C4-2B (cell line): Measurements from ENCODE around the gene CXCR4.

Experiments used
- H3K27ac ChIP-seq: fragments of 450-650 bp; 2 replicates; pipeline ENCODE4 v1.5.1; 2017
- CTCF ChIP-seq: fragments of 450-650 bp; conservative IDR thresholded peaks from 2 replicates; pipeline ENCODE4 v1.5.1; 2017; ENCODE audit warnings: mild to moderate bottlenecking
- ZFX ChIP-seq: fragments of 450-650 bp; IDR thresholded peaks from 2 replicates; pipeline ENCODE4 v1.6.1; 2017

The CXCR4 gene

GRCh38 chr2:136118819-136119716 is 1.1 kb upstream of the CXCR4 start:
- H3K27ac ChIP-seq = no peak overlapping the region
- TF ChIP-seq CTCF (no peak), ZFX (no peak)

- H3K27ac ChIP-seq = no peak overlapping the region
- no peak for TF ChIP-seq CTCF
- TF ChIP-seq ZFX = no peak
Observed at GRCh38 chr2:136117391-136117841, 533 bp downstream of the CXCR4 start.

- H3K27ac ChIP-seq = no peak overlapping the region
- TF ChIP-seq CTCF (no peak), ZFX (no peak)
Observed at GRCh38 chr2:136116813-136117390, 1.0 kb downstream of the CXCR4 start.

- TF ChIP-seq ZFX = no peak
- H3K27ac ChIP-seq = no peak overlapping the region
Observed at GRCh38 chr2:136116151-136116812, 1.7 kb downstream of the CXCR4 start.

GRCh38 chr2:136115183-136115761 is 2.7 kb downstream of the CXCR4 start:
- no peak for TF ChIP-seq CTCF
- TF ChIP-seq ZFX = no peak
- H3K27ac ChIP-seq = no peak overlapping the region

GRCh38 chr2:136114382-136114781 is 3.6 kb downstream of the CXCR4 start:
- no peak overlapping the region for H3K27ac ChIP-seq
- TF ChIP-seq ZFX = no peak
- TF ChIP-seq CTCF = no peak

GRCh38 chr2:136113209-136113971 is 4.6 kb downstream of the CXCR4 start:
- TF ChIP-seq ZFX (no peak), CTCF (no peak)
- no peak overlapping the region for H3K27ac ChIP-seq
